Parathyroid adenoma (tissue), 2 donors: ENCODE results near the gene ZP1.

Experiments
- H2AFZ ChIP-seq: fragments of 300-600 bp; sonication (generic); one replicate; pipeline ENCODE4 v1.7.0; 2017; ENCODE audit warnings: antibody characterized with exemption, mild to moderate bottlenecking
- H3K27ac ChIP-seq: fragments of 300-600 bp; sonication (generic); one replicate; pipeline ENCODE4 v1.7.0; 2017
- H3K27me3 ChIP-seq: fragments of 300-600 bp; sonication (generic); one replicate; pipeline ENCODE4 v1.7.0; 2017; ENCODE audit warnings: low read length; ENCODE audit not compliant: control insufficient read depth, insufficient read depth
- H3K36me3 ChIP-seq: fragments of 300-600 bp; sonication (generic); one replicate; pipeline ENCODE4 v1.7.0; 2017; ENCODE audit warnings: low read length; ENCODE audit not compliant: control insufficient read depth, insufficient read depth
- H3K4me1 ChIP-seq: fragments of 300-600 bp; sonication (generic); one replicate; pipeline ENCODE4 v1.7.0; 2017; ENCODE audit warnings: control low read depth
- H3K4me2 ChIP-seq: fragments of 300-600 bp; sonication (generic); one replicate; pipeline ENCODE4 v1.7.0; 2017; ENCODE audit warnings: low read length
- H3K4me3 ChIP-seq: fragments of 300-600 bp; sonication (generic); one replicate; pipeline ENCODE4 v1.7.0; 2017; ENCODE audit warnings: low read depth, low read length
- H3K79me2 ChIP-seq: fragments of 300-600 bp; sonication (generic); one replicate; pipeline ENCODE4 v1.7.0; 2017; ENCODE audit warnings: control low read depth
- H3K9ac ChIP-seq: fragments of 300-600 bp; sonication (generic); one replicate; pipeline ENCODE4 v1.7.0; 2017; ENCODE audit warnings: mild to moderate bottlenecking
- H3K9me3 ChIP-seq: fragments of 300-600 bp; sonication (generic); one replicate; pipeline ENCODE4 v1.7.0; 2017; ENCODE audit warnings: low read length; ENCODE audit not compliant: control insufficient read depth
- CTCF ChIP-seq: fragments of 300-600 bp; sonication (generic); IDR thresholded peaks from one replicate; pipeline ENCODE4 v1.7.0; 2017; ENCODE audit warnings: antibody characterized with exemption, mild to moderate bottlenecking
- donor health status: primary hyperparathyroidism.

Gene ZP1

DNA sequence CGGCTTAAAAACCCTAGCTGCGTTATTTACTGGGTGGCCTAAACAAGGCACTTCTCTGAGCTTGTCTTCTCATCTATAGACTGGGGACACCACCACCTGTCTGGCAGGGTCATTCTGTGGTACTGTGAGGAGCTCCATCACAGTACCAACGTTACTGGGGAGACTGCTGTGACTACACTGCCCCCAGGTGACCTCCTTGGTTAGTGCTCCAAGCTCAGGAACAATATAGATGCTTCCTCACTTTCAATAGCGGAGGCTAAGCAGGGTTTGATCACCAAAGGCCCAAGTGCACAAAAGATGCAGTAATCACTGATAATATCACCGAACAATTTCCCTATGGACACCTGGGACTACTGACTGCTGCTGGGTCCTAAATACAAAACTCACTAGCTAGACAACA, 20.2 kb downstream of the ZP1 start:
- Histone ChIP-seq H3K79me2 (no peaks in the 10 kb centered on the region), H3K9me3 (no peaks in the 10 kb centered on the region), H3K36me3 (no peaks in the 10 kb centered on the region), H3K9ac (no peak overlapping the region), H3K4me2 (peak overlapping the region; percentile 59), H2AFZ (no peak overlapping the region), H3K27me3 (no peaks in the 10 kb centered on the region), H3K4me3 (peak overlapping the region; percentile 55), H3K4me1 (peaks cover 33% of the 10 kb centered on the region), H3K27ac (peak overlapping the region; percentile 94)
- peak; percentile 55 for TF ChIP-seq CTCF

GRCh38 chr11:60889869-60890311, 22.5 kb downstream of the ZP1 start:
- Histone ChIP-seq H3K27ac (peak overlapping the region; percentile 94), H3K9me3 (no peaks in the 10 kb centered on the region)

DNA sequence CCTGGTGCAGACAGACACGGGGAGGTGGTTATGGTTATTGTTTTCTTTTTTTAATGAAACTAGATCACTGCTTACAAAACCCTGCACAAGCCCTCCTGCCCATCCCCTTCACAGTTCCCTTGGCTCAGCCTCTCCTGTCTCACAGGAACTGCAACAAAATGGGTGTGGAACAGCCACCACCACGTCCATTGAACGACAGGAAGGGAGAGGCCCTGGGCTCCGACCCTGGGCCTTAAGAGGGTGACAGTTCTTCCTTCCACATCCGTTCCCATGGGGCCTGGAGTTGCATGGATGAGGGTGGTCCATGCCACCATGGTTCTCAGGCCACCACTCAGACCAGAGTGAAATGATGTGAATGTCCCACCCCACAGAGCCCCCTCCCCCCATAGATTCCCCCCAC, 23.4 kb downstream of the ZP1 start:
- Histone ChIP-seq H3K4me3 (no peak overlapping the region), H3K4me1 (peaks cover 33% of the 10 kb centered on the region), H3K79me2 (no peaks in the 10 kb centered on the region), H3K27ac (peak overlapping the region; percentile 94), H3K36me3 (no peaks in the 10 kb centered on the region), H2AFZ (no peak overlapping the region), H3K9ac (no peak overlapping the region), H3K4me2 (no peak overlapping the region), H3K9me3 (no peaks in the 10 kb centered on the region), H3K27me3 (no peaks in the 10 kb centered on the region)
- no peak for TF ChIP-seq CTCF

More at GRCh38 chr11:60889869-60890311, 22.5 kb downstream of the ZP1 start:
- Histone ChIP-seq H2AFZ (no peak overlapping the region), H3K4me1 (peaks cover 33% of the 10 kb centered on the region), H3K36me3 (no peaks in the 10 kb centered on the region), H3K9ac (no peak overlapping the region), H3K79me2 (no peaks in the 10 kb centered on the region), H3K4me3 (peak overlapping the region; percentile 11), H3K27me3 (no peaks in the 10 kb centered on the region), H3K4me2 (peak overlapping the region; percentile 26)
- TF ChIP-seq CTCF = no peak

DNA sequence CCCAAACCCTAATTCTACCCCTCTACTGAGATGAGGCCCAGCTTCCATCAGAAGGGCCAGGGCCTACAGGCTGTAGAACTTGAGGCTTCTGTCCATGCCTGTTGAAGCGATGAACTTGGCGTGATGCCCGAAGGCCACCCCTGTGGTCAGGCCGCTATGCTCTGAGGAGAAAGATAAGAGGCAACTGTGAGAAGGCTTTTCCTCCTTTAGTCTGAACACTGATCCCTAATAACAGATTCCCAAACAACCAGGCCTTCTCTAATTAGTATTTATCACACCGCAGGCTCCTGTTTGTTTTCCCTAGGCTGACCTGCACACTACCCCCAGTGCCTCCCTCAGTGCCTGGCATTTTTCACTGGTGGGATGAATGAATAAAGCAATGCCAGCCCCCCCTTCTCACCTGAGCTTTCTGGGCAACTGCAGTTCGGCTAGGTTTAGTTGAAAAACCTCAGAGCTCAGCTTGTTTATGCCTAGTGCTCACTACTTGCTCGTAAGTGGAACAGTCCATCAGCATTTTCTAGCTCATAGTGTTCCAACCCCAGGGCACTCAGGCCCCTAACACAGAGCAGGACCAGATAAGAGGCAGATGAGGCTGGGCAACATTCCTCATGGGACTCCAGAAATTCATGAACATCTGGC, 23.9 kb downstream of the ZP1 start:
- Histone ChIP-seq H3K4me1 (peaks cover 33% of the 10 kb centered on the region), H3K27ac (peak overlapping the region; percentile 94), H2AFZ (no peak overlapping the region), H3K36me3 (no peaks in the 10 kb centered on the region), H3K27me3 (no peaks in the 10 kb centered on the region), H3K9ac (no peak overlapping the region), H3K79me2 (peaks cover 1% of the 10 kb centered on the region), H3K4me3 (peak overlapping the region; percentile 5), H3K4me2 (no peak overlapping the region), H3K9me3 (no peaks in the 10 kb centered on the region)
- no peak for TF ChIP-seq CTCF

GRCh38 chr11:60895687-60896086, 28.3 kb downstream of the ZP1 start:
- Histone ChIP-seq H3K36me3 (no peaks in the 10 kb centered on the region), H3K27ac (no peak overlapping the region)
- no peak for TF ChIP-seq CTCF

More at GRCh38 chr11:60895687-60896086, 28.3 kb downstream of the ZP1 start:
- H3K4me2 ChIP-seq = no peak overlapping the region
- no peak overlapping the region for H3K9ac ChIP-seq
- H3K27me3 ChIP-seq = no peaks in the 10 kb centered on the region
- H3K79me2 ChIP-seq = peaks cover 14% of the 10 kb centered on the region
- H3K4me3 ChIP-seq = no peak overlapping the region
- peaks cover 8% of the 10 kb centered on the region for H3K4me1 ChIP-seq
- no peaks in the 10 kb centered on the region for H3K9me3 ChIP-seq
- no peak overlapping the region for H2AFZ ChIP-seq
